GM12878 (cell line): ENCODE measurements around the gene C4orf51. TPM values are rescaled to one million over a fixed set of nuclear protein-coding genes. Genes with fewer than 3 reads are reported as not detected.

Source experiments
- ATAC-seq: fragments of 200-7000 bp; cut with Tn5 transposase; 3 replicates; pipeline ENCODE4 v1.9.1; 2020; ENCODE audit warnings: mild to moderate bottlenecking, moderate library complexity
- BruUV-seq: library from RNA; stranded (reverse); fragments of 400-500 nt; replicated peaks from 2 replicates; lab custom pipeline; 2021; lab: Mats Ljungman, UMichigan
- CTCF ChIA-PET: fragments of 300-600 bp; sonication (Branson Sonifier 250); formaldehyde crosslinking; extraction: SDS; loops from one replicate; lab custom pipeline; 2021; ENCODE audit warnings: inconsistent platforms; lab: Yijun Ruan, JAX
- POLR2A ChIA-PET: fragments of 350-600 bp; formaldehyde crosslinking; extraction: SDS; loops from one replicate; lab custom pipeline; 2021; ENCODE audit warnings: inconsistent platforms; lab: Charles Lee
- RAD21 ChIA-PET: fragments of 300-600 bp; sonication (Branson Sonifier 250); formaldehyde crosslinking; loops from one replicate; lab custom pipeline; 2023; ENCODE audit warnings: antibody characterized with exemption; ENCODE audit not compliant: unreplicated experiment; lab: Charles Lee
- SMC1A ChIA-PET: fragments of 300-600 bp; sonication (Branson Sonifier 250); formaldehyde crosslinking; loops from one replicate; lab custom pipeline; 2023; ENCODE audit not compliant: unreplicated experiment, uncharacterized antibody; lab: Charles Lee
- DNase-seq: peaks from one replicate; pipeline ENCODE4 v3.0.0-alpha.2; 2011; ENCODE audit warnings: low read depth, low spot score
- FAIRE-seq: peaks from 3 replicates; lab custom pipeline; 2011; peaks lifted over from hg19 to GRCh38; lab: Jason Lieb, UNC
- H2AFZ ChIP-seq: 2 replicates; pipeline ENCODE4 v1.6.0; 2011; ENCODE audit warnings: low read depth, low read length, control low read depth; ENCODE audit not compliant: control insufficient read depth
- H3K27ac ChIP-seq: 2 replicates; pipeline ENCODE4 v1.5.1; 2011; ENCODE audit warnings: control low read depth; ENCODE audit not compliant: control insufficient read depth, insufficient read depth
- H3K27me3 ChIP-seq, 2 experiments: replicated peaks in 1 of 2; 2 replicates each; pipeline versions ENCODE4 v1.6.0 to v1.6.1; 2011; ENCODE audit warnings: low read length in 1 of 2; ENCODE audit not compliant: control insufficient read depth in 2 of 2, insufficient read depth in 2 of 2
- H3K36me3 ChIP-seq, 2 experiments: 2 replicates each; pipeline ENCODE4 v1.5.1; 2011; ENCODE audit warnings: low read length in 1 of 2; ENCODE audit not compliant: control insufficient read depth in 2 of 2, insufficient read depth in 2 of 2
- H3K4me1 ChIP-seq: 2 replicates; pipeline ENCODE4 v1.6.1; 2011; ENCODE audit warnings: mild to moderate bottlenecking, low read length, moderate library complexity, mixed read lengths; ENCODE audit not compliant: control insufficient read depth, insufficient read depth
- H3K4me2 ChIP-seq: 2 replicates; pipeline ENCODE4 v1.6.0; 2011; ENCODE audit warnings: control low read depth; ENCODE audit not compliant: control insufficient read depth, insufficient read depth
- H3K4me3 ChIP-seq: fragments of 200-600 bp; sonication (generic); 2 replicates; pipeline ENCODE4 v1.5.1; 2016
- H3K79me2 ChIP-seq: 2 replicates; pipeline ENCODE4 v1.6.0; 2011; ENCODE audit warnings: low read length; ENCODE audit not compliant: control insufficient read depth, insufficient read depth
- H3K9ac ChIP-seq: 2 replicates; pipeline ENCODE4 v1.8.0; 2011; ENCODE audit warnings: low read length, control low read depth, mixed read lengths; ENCODE audit not compliant: control insufficient read depth, insufficient read depth
- H3K9me3 ChIP-seq: replicated peaks from 3 replicates; pipeline ENCODE4 v1.5.1; 2011; ENCODE audit warnings: mild to moderate bottlenecking, low read length; ENCODE audit not compliant: control insufficient read depth, insufficient read depth
- H4K20me1 ChIP-seq: 2 replicates; pipeline ENCODE4 v1.6.0; 2011; ENCODE audit not compliant: control insufficient read depth, insufficient read depth
- BHLHE40 ChIP-seq, 2 experiments: fragments of 450-650 bp in 1 of 2; IDR thresholded peaks; 2 replicates each; pipeline ENCODE4 v1.6.1; 2011 to 2017; ENCODE audit warnings: low read depth in 2 of 2, borderline replicate concordance in 1 of 2, improper control_type of control experiment in 1 of 2, low read length in 1 of 2, mild to moderate bottlenecking in 1 of 2
- CBX3 ChIP-seq: fragments of 200-600 bp; sonication (generic); IDR thresholded peaks from 2 replicates; pipeline ENCODE4 v1.6.1; 2016; ENCODE audit warnings: low read depth, borderline replicate concordance
- CREB1 ChIP-seq: IDR thresholded peaks from 2 replicates; pipeline ENCODE4 v1.6.1; 2012; ENCODE audit warnings: low read depth, mild to moderate bottlenecking, inconsistent platforms
- DPF2 ChIP-seq: fragments of 450-650 bp; IDR thresholded peaks from 2 replicates; pipeline ENCODE4 v1.6.1; 2017; ENCODE audit warnings: mild to moderate bottlenecking
- EED ChIP-seq: sonication (generic); IDR thresholded peaks from 2 replicates; pipeline ENCODE4 v1.6.1; 2016; ENCODE audit warnings: antibody characterized with exemption, low read depth
- ETV6 ChIP-seq, 2 experiments: fragments of 450-650 bp in 1 of 2; IDR thresholded peaks in 1 of 2; conservative IDR thresholded peaks in 1 of 2; 2 replicates each; pipeline ENCODE4 v1.6.1; 2014; ENCODE audit warnings: antibody characterized with exemption in 1 of 2, borderline replicate concordance in 1 of 2, low read depth in 1 of 2, mild to moderate bottlenecking in 1 of 2, moderate library complexity in 1 of 2
- FOXK2 ChIP-seq: fragments of 450-650 bp; IDR thresholded peaks from 2 replicates; pipeline ENCODE4 v1.6.1; 2017; ENCODE audit warnings: mild to moderate bottlenecking, moderate library complexity
- GABPA ChIP-seq: IDR thresholded peaks from 2 replicates; pipeline ENCODE4 v1.6.1; 2014; ENCODE audit warnings: antibody characterized with exemption, low read depth, mild to moderate bottlenecking, inconsistent platforms
- HCFC1 ChIP-seq: fragments of 150-350 bp; IDR thresholded peaks from 2 replicates; pipeline ENCODE4 v1.6.1; 2014; ENCODE audit warnings: low read length
- IKZF1 ChIP-seq: fragments of 450-650 bp; conservative IDR thresholded peaks from 2 replicates; pipeline ENCODE4 v1.6.1; 2017; ENCODE audit warnings: antibody characterized with exemption, mild to moderate bottlenecking
- MEF2B ChIP-seq: fragments of 450-650 bp; IDR thresholded peaks from 2 replicates; pipeline ENCODE4 v1.6.1; 2018; ENCODE audit warnings: mild to moderate bottlenecking, moderate library complexity; ENCODE audit not compliant: partially characterized antibody, poor library complexity, severe bottlenecking
- RBBP5 ChIP-seq: fragments of 200-600 bp; sonication (generic); conservative IDR thresholded peaks from 2 replicates; pipeline ENCODE4 v1.6.1; 2016
- REST ChIP-seq: IDR thresholded peaks from 2 replicates; pipeline ENCODE4 v1.6.1; 2012; ENCODE audit warnings: mild to moderate bottlenecking, low read depth, low read length
- TAF1 ChIP-seq: IDR thresholded peaks from 2 replicates; pipeline ENCODE4 v1.6.1; 2011; ENCODE audit warnings: mild to moderate bottlenecking, low read depth, low read length, borderline replicate concordance
- WRNIP1 ChIP-seq: IDR thresholded peaks from 2 replicates; pipeline ENCODE4 v1.6.1; 2011; ENCODE audit warnings: low read depth, low read length, improper control_type of control experiment, borderline replicate concordance
- WGBS: methylation state at CpG from one replicate; pipeline ENCODE4 v1.1.6; 2016; ENCODE audit warnings: low lambda C conversion rate; ENCODE audit not compliant: insufficient replicate concordance, insufficient coverage; ENCODE audit errors: missing lambda C conversion rate; 5-methylcytosine and 5-hydroxymethylcytosine counted together
- in situ Hi-C: fragments of 300-500 bp; cut with MboI; formaldehyde crosslinking; loops from 9 replicates; pipeline ENCODE4 v1.14.3; 2018; ENCODE audit warnings: mixed read lengths
- intact Hi-C: fragments of 100-400 bp; cut with micrococcal nuclease; formaldehyde crosslinking; loops from one replicate; pipeline ENCODE4 v1.14.2; 2022; ENCODE audit not compliant: unreplicated experiment
- polyA plus RNA-seq, 11 experiments: library from polyadenylated mRNA; depleted of rRNA in 4 of 11; unstranded in 6 of 11; stranded (reverse) in 5 of 11; fragments of >200 nt; fragmentation: Nextera tagmentation in 4 of 11; fragmentation: Illumina TruSeq in 1 of 11; extraction: Ambion mirVana in 4 of 11; extraction: Trizol in 1 of 11; gene quantifications; 1 replicate in 1 of 11; 2 replicates in 10 of 11; pipeline versions ENCODE4 v1.2.1 to v1.2.3, GENCODE V29; 2011 to 2016; ENCODE audit warnings: inconsistent platforms in 2 of 11, missing spikeins in 2 of 11, low read depth in 1 of 11
- total RNA-seq, 4 experiments: library from RNA; depleted of rRNA in 3 of 4; stranded (reverse); fragments of >200 nt in 3 of 4; fragmentation: Illumina TruSeq in 1 of 4; extraction: Trizol in 1 of 4; gene quantifications; 2 replicates each; pipeline versions ENCODE4 v1.2.1 to v1.2.3, GENCODE V29; 2013 to 2021
- TF ChIP-seq, protein P1 (sequence below): fragments of 450-650 bp; IDR thresholded peaks from 2 replicates; pipeline ENCODE4 v1.6.1; 2017; ENCODE audit warnings: mild to moderate bottlenecking, moderate library complexity
- TF ChIP-seq, protein P2 (sequence below): IDR thresholded peaks from 2 replicates; pipeline ENCODE4 v1.6.1; 2011; ENCODE audit warnings: borderline replicate concordance, low read depth, mild to moderate bottlenecking, moderate library complexity, low read length; ENCODE audit not compliant: insufficient read depth, poor library complexity, severe bottlenecking

Gene C4orf51
- total and polyA plus RNA-seq, 10 of the 15 experiments (the other 5 are each of a cell fraction or from before 2014, with no cell fraction given), result not detected

DNA sequence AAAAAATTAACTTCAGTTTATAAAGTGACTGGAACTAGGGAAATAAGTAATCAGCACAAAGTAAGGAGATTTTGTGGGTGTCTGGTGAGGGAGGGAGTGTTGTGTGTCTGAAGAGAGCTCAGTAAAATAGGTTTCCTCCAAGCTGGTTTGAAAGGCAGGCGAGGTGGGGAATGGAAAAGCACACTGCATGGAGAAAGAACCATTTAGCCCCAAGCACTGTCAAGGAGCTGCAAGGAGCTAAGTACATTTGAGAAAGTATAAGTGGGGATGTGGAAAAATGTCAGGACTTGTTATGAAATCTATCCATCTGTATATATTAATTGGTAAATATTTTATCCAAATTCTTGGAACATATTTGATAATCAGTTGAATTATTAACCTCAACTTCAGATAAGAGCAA, 956 bp downstream of the C4orf51 start:
- no peaks in the 10 kb centered on the region for H3K79me2 ChIP-seq
- FAIRE-seq, result no peak
- ChIA-PET POLR2A (no interaction called here), CTCF (no interaction called here), SMC1A (interaction anchor here (0.8 kb wide), 1 partner anchor 8 kb away, joined by 3 read pairs; no protein-coding TSS in a partner anchor), RAD21 (no interaction called here)
- BruUV-seq, result no TSS peak
- ATAC-seq, result no peak
- WGBS, result 6% methylated on average over 1 of the region's 1 CpG
- no peaks in the 10 kb centered on the region for H3K4me1 ChIP-seq
- intact Hi-C loops (no loop called here), in situ Hi-C loops (no loop called here)
- no peak overlapping the region for H3K9ac ChIP-seq
- no peaks in the 10 kb centered on the region for H4K20me1 ChIP-seq
- no peak overlapping the region for H2AFZ ChIP-seq
- H3K9me3 ChIP-seq, result no peaks in the 10 kb centered on the region
- H3K27ac ChIP-seq, result no peak overlapping the region
- H3K4me2 ChIP-seq, result no peak overlapping the region
- H3K36me3 ChIP-seq, result no peaks in the 10 kb centered on the region
- no peaks in the 10 kb centered on the region for H3K27me3 ChIP-seq
- H3K4me3 ChIP-seq, result no peak overlapping the region
- DNase-seq, result no peak
- no peak for TF ChIP-seq GABPA
- TF ChIP-seq WRNIP1, result no peak
- TF ChIP-seq, protein P1, sequence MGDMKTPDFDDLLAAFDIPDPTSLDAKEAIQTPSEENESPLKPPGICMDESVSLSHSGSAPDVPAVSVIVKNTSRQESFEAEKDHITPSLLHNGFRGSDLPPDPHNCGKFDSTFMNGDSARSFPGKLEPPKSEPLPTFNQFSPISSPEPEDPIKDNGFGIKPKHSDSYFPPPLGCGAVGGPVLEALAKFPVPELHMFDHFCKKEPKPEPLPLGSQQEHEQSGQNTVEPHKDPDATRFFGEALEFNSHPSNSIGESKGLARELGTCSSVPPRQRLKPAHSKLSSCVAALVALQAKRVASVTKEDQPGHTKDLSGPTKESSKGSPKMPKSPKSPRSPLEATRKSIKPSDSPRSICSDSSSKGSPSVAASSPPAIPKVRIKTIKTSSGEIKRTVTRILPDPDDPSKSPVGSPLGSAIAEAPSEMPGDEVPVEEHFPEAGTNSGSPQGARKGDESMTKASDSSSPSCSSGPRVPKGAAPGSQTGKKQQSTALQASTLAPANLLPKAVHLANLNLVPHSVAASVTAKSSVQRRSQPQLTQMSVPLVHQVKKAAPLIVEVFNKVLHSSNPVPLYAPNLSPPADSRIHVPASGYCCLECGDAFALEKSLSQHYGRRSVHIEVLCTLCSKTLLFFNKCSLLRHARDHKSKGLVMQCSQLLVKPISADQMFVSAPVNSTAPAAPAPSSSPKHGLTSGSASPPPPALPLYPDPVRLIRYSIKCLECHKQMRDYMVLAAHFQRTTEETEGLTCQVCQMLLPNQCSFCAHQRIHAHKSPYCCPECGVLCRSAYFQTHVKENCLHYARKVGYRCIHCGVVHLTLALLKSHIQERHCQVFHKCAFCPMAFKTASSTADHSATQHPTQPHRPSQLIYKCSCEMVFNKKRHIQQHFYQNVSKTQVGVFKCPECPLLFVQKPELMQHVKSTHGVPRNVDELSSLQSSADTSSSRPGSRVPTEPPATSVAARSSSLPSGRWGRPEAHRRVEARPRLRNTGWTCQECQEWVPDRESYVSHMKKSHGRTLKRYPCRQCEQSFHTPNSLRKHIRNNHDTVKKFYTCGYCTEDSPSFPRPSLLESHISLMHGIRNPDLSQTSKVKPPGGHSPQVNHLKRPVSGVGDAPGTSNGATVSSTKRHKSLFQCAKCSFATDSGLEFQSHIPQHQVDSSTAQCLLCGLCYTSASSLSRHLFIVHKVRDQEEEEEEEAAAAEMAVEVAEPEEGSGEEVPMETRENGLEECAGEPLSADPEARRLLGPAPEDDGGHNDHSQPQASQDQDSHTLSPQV, result no peak
- TF ChIP-seq ETV6 (conservative IDR thresholded peaks at IDR 0.05 in 1 of 2, IDR thresholded peaks at IDR 0.05 in 1 of 2; ENCODE audit: borderline replicate concordance in 1 of 2, low read depth in 1 of 2), result no peak
- TF ChIP-seq IKZF1, result no peak
- no peak for TF ChIP-seq MEF2B
- TF ChIP-seq DPF2, result no peak
- no peak for TF ChIP-seq CREB1
- TF ChIP-seq REST, result no peak
- TF ChIP-seq TAF1, result no peak
- no peak for TF ChIP-seq HCFC1
- no peak for TF ChIP-seq RBBP5
- TF ChIP-seq, protein P2, sequence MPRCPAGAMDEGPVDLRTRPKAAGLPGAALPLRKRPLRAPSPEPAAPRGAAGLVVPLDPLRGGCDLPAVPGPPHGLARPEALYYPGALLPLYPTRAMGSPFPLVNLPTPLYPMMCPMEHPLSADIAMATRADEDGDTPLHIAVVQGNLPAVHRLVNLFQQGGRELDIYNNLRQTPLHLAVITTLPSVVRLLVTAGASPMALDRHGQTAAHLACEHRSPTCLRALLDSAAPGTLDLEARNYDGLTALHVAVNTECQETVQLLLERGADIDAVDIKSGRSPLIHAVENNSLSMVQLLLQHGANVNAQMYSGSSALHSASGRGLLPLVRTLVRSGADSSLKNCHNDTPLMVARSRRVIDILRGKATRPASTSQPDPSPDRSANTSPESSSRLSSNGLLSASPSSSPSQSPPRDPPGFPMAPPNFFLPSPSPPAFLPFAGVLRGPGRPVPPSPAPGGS, result no peak
- no peak for TF ChIP-seq EED
- TF ChIP-seq BHLHE40 (IDR thresholded peaks at IDR 0.05; ENCODE audit: borderline replicate concordance in 1 of 2, low read depth in 2 of 2, low read length in 1 of 2), result no peak
- TF ChIP-seq CBX3, result no peak
- no peak for TF ChIP-seq FOXK2
